ENCODE results near the gene TAP1. TPM values are rescaled to one million over a fixed set of nuclear protein-coding genes. Genes with fewer than 3 reads are reported as not detected.

The TAP1 gene
- total and polyA plus RNA-seq, 9 of the 15 experiments (the other 6 are each of a cell fraction or from before 2014, with no cell fraction given) = 1.3 to 6.0 (median 4.2) TPM

DNA sequence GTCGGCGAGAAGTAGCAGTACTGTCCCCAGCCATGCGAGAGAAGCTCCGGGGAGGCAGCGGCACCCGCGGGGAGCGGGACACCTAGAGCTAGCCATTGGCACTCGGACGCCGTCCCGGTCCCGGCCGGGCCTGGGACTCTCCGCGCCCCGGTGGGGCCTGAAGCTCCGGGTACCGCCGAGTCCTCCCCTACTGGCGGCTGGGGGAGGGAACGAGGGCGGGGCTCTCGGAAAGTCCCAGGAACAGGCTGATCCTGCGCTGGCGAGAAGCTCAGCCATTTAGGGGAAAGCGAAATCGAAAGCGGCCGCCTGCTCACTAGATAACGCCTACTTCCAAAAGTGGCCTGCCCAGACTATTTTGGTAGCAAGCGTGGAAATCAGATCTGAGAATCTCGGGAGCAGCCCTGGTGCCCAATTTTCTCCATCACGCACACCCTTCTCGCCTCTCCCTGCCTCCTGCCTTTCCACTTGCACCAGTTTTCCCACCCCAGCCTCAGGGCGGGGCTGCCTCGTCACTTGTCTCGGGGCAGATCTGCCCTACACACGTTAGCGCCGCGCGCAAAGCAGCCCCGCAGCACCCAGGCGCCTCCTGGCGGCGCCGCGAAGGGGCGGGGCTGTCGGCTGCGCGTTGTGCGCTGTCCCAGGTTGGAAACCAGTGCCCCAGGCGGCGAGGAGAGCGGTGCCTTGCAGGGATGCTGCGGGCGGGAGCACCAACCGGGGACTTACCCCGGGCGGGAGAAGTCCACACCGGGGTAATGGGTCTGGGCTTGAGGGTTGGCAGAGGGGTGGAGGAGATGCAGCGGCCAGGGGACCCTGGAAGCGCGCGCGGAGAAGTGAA is at the start of gene TAP1, which contains the start of gene PSMB9 (continued):
- TF ChIP-seq, protein P1, sequence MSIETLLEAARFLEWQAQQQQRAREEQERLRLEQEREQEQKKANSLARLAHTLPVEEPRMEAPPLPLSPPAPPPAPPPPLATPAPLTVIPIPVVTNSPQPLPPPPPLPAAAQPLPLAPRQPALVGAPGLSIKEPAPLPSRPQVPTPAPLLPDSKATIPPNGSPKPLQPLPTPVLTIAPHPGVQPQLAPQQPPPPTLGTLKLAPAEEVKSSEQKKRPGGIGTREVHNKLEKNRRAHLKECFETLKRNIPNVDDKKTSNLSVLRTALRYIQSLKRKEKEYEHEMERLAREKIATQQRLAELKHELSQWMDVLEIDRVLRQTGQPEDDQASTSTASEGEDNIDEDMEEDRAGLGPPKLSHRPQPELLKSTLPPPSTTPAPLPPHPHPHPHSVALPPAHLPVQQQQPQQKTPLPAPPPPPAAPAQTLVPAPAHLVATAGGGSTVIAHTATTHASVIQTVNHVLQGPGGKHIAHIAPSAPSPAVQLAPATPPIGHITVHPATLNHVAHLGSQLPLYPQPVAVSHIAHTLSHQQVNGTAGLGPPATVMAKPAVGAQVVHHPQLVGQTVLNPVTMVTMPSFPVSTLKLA (conservative IDR thresholded peaks at IDR 0.05) = peak; percentile 85 to 93
- TF ChIP-seq TAF9B (IDR thresholded peaks at IDR 0.05; ENCODE audit: partially characterized antibody) (no peak), ZNF644 (tag; IDR thresholded peaks at IDR 0.05; ENCODE audit: low read depth) (no peak), SNRNP70 (optimal IDR thresholded peaks at IDR 0.05; ENCODE audit: low read depth, low read length) (no peak), ZNF444 (CRISPR knock-in tag; IDR thresholded peaks at IDR 0.05) (no peak), KHSRP (IDR thresholded peaks at IDR 0.05) (peak; percentile 70), EGR1 (conservative IDR thresholded peaks at IDR 0.05) (peak; percentile 32; the same call in 1 of the 2 replicates), ZKSCAN1 (IDR thresholded peaks at IDR 0.05; ENCODE audit: low read depth, low read length) (peak; percentile 79), TCFL5 (CRISPR knock-in tag; conservative IDR thresholded peaks at IDR 0.05) (no peak), FOXK2 (conservative IDR thresholded peaks at IDR 0.05 in 1 of 2, IDR thresholded peaks at IDR 0.05 in 1 of 2; ENCODE audit: low read depth in 2 of 2) (peak; percentile 46 to 50; a peak in 2 of 4 replicates), SMC3 (conservative IDR thresholded peaks at IDR 0.05; ENCODE audit: insufficient read depth, low read depth, low read length) (peak; percentile 84), TAL1 (IDR thresholded peaks at IDR 0.05) (peak; percentile 14; the same call in 1 of the 2 replicates), ZC3H8 (IDR thresholded peaks at IDR 0.05) (no peak), SREBF1 (IDR thresholded peaks at IDR 0.05; ENCODE audit: borderline replicate concordance, low read depth, low read length) (no peak), ZSCAN29 (IDR thresholded peaks at IDR 0.05) (no peak), HEY1 (CRISPR knock-in tag; IDR thresholded peaks at IDR 0.05; ENCODE audit: borderline replicate concordance) (no peak), NR2C2 (CRISPR knock-in tag; IDR thresholded peaks at IDR 0.05) (no peak), NR2C2 (tag; IDR thresholded peaks at IDR 0.05) (no peak)
- TF ChIP-seq, protein P2, sequence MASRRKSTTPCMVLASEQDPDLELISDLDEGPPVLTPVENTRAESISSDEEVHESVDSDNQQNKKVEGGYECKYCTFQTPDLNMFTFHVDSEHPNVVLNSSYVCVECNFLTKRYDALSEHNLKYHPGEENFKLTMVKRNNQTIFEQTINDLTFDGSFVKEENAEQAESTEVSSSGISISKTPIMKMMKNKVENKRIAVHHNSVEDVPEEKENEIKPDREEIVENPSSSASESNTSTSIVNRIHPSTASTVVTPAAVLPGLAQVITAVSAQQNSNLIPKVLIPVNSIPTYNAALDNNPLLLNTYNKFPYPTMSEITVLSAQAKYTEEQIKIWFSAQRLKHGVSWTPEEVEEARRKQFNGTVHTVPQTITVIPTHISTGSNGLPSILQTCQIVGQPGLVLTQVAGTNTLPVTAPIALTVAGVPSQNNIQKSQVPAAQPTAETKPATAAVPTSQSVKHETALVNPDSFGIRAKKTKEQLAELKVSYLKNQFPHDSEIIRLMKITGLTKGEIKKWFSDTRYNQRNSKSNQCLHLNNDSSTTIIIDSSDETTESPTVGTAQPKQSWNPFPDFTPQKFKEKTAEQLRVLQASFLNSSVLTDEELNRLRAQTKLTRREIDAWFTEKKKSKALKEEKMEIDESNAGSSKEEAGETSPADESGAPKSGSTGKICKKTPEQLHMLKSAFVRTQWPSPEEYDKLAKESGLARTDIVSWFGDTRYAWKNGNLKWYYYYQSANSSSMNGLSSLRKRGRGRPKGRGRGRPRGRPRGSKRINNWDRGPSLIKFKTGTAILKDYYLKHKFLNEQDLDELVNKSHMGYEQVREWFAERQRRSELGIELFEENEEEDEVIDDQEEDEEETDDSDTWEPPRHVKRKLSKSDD (conservative IDR thresholded peaks at IDR 0.05; ENCODE audit: low read length) = 0 out of 2 replicates have a peak, but pooled peaks have one; percentile 20
- TF ChIP-seq, protein P3, sequence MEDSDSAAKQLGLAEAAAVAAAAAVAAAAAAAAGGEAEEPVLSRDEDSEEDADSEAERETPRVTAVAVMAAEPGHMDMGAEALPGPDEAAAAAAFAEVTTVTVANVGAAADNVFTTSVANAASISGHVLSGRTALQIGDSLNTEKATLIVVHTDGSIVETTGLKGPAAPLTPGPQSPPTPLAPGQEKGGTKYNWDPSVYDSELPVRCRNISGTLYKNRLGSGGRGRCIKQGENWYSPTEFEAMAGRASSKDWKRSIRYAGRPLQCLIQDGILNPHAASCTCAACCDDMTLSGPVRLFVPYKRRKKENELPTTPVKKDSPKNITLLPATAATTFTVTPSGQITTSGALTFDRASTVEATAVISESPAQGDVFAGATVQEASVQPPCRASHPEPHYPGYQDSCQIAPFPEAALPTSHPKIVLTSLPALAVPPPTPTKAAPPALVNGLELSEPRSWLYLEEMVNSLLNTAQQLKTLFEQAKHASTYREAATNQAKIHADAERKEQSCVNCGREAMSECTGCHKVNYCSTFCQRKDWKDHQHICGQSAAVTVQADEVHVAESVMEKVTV (CRISPR knock-in tag; IDR thresholded peaks at IDR 0.05) = peak; percentile 75

Measured in K562 (cell line).